OCI-LY3 (cell line): ENCODE measurements around the gene KLHL5.

ENCODE experiments used
- EZH2phosphoT487 ChIP-seq: fragments of 200-600 bp; shearing (Covaris generic); IDR thresholded peaks from 2 replicates; pipeline ENCODE4 v1.6.1; 2018; ENCODE audit warnings: antibody characterized with exemption, mixed run types, low read depth
- TF ChIP-seq, protein P1 (sequence below): fragments of 200-600, 300-600 bp; sonication (generic); IDR thresholded peaks from 2 replicates; pipeline ENCODE4 v1.5.1; 2014; ENCODE audit warnings: antibody characterized with exemption, low read length, low read depth

DNA sequence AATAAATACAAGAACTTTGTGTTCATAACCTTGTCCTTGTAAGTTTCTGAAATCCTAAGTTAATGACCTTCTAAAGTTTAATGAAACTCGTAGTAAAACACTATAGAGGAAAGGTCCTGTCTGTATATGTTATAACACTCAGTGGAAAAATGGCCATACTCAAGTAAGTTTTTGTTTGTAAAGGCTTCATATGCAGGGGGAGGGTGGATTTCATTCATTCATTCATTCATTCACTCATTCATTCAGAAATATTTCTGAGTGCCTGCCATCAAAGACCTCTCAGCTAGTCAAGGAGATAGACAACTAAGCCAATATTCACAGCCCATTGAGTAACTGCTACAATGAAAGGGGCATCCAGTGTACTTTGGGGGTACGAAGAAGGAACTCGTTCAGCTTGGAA is 22.9 kb upstream of the KLHL5 start:
- TF ChIP-seq, protein P1, sequence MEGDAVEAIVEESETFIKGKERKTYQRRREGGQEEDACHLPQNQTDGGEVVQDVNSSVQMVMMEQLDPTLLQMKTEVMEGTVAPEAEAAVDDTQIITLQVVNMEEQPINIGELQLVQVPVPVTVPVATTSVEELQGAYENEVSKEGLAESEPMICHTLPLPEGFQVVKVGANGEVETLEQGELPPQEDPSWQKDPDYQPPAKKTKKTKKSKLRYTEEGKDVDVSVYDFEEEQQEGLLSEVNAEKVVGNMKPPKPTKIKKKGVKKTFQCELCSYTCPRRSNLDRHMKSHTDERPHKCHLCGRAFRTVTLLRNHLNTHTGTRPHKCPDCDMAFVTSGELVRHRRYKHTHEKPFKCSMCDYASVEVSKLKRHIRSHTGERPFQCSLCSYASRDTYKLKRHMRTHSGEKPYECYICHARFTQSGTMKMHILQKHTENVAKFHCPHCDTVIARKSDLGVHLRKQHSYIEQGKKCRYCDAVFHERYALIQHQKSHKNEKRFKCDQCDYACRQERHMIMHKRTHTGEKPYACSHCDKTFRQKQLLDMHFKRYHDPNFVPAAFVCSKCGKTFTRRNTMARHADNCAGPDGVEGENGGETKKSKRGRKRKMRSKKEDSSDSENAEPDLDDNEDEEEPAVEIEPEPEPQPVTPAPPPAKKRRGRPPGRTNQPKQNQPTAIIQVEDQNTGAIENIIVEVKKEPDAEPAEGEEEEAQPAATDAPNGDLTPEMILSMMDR = no peak
- no peak for TF ChIP-seq EZH2phosphoT487
